ENCODE data around the gene PRDM15.

Gene PRDM15

GRCh38 chr21:41843584-41843983 lies 35.6 kb downstream of the PRDM15 start:
- no peak for DNase-seq (ENCODE audit: low read depth in 1 of 2, low spot score in 1 of 2)

GRCh38 chr21:41840880-41841279 lies 38.3 kb downstream of the PRDM15 start:
- no peak for DNase-seq (ENCODE audit: low read depth in 1 of 2, low spot score in 1 of 2)

- no peak for DNase-seq (ENCODE audit: low read depth in 1 of 2, low spot score in 1 of 2)
Observed at GRCh38 chr21:41839387-41840000, 39.6 kb downstream of the PRDM15 start.

- no peak for DNase-seq (ENCODE audit: low read depth in 1 of 2, low spot score in 1 of 2)
Observed at GRCh38 chr21:41837756-41838297, 41.3 kb downstream of the PRDM15 start.

- DNase-seq (ENCODE audit: low read depth in 1 of 2, low spot score in 1 of 2): no peak
Observed at GRCh38 chr21:41836166-41837015, 42.8 kb downstream of the PRDM15 start.

GRCh38 chr21:41835711-41836154 lies 43.4 kb downstream of the PRDM15 start:
- DNase-seq (ENCODE audit: low read depth in 1 of 2, low spot score in 1 of 2): no peak

GRCh38 chr21:41834926-41835663 lies 44.0 kb downstream of the PRDM15 start:
- no peak for DNase-seq (ENCODE audit: low read depth in 1 of 2, low spot score in 1 of 2)

GRCh38 chr21:41834252-41834925 lies 44.8 kb downstream of the PRDM15 start:
- DNase-seq (ENCODE audit: low read depth in 1 of 2, low spot score in 1 of 2): no peak

- no peak for DNase-seq (ENCODE audit: low read depth in 1 of 2, low spot score in 1 of 2)
Observed at GRCh38 chr21:41833497-41834115, 45.5 kb downstream of the PRDM15 start.

GRCh38 chr21:41832596-41833496 lies 46.3 kb downstream of the PRDM15 start:
- DNase-seq (ENCODE audit: low read depth in 1 of 2, low spot score in 1 of 2): no peak

- no peak for DNase-seq (ENCODE audit: low read depth in 1 of 2, low spot score in 1 of 2)
Observed at GRCh38 chr21:41831866-41832595, 47.1 kb downstream of the PRDM15 start.

GRCh38 chr21:41831453-41831831 lies 47.7 kb downstream of the PRDM15 start:
- no peak for DNase-seq (ENCODE audit: low read depth in 1 of 2, low spot score in 1 of 2)

GRCh38 chr21:41830764-41831452 lies 48.2 kb downstream of the PRDM15 start:
- DNase-seq (ENCODE audit: low read depth in 1 of 2, low spot score in 1 of 2): no peak

GRCh38 chr21:41830145-41830707 lies 48.9 kb downstream of the PRDM15 start:
- DNase-seq (ENCODE audit: low read depth in 1 of 2, low spot score in 1 of 2): no peak

- no peak for DNase-seq (ENCODE audit: low read depth in 1 of 2, low spot score in 1 of 2)
Observed at GRCh38 chr21:41828884-41829360, 50.2 kb downstream of the PRDM15 start.

GRCh38 chr21:41827951-41828883 lies 50.9 kb downstream of the PRDM15 start:
- DNase-seq (ENCODE audit: low read depth in 1 of 2, low spot score in 1 of 2): no peak

- no peak for DNase-seq (ENCODE audit: low read depth in 1 of 2, low spot score in 1 of 2)
Observed at GRCh38 chr21:41825881-41826280, 53.3 kb downstream of the PRDM15 start.

Data from activated T-helper 1 cell treated with anti-CD3 and anti-CD28 coated beads, Interleukin-2, amount 50 U/mL, for 16 hours (primary cell).